GM23248 (cell line): ENCODE results near the gene RASSF8. TPM values are rescaled to one million over a fixed set of nuclear protein-coding genes. Genes with fewer than 3 reads are reported as not detected.
A peak's percentile ranks its signal among the peaks of the same experiment; 100 is the strongest.

ENCODE experiments used
- DNase-seq: peaks from one replicate; pipeline ENCODE4 v3.0.0-alpha.2; 2015
- H2AFZ ChIP-seq: fragments of 200-600 bp; sonication (generic); 2 replicates; pipeline ENCODE4 v1.6.1; 2016; ENCODE audit warnings: antibody characterized with exemption
- H3F3A ChIP-seq: fragments of 200-600 bp; sonication (generic); 2 replicates; pipeline ENCODE4 v1.6.1; 2016; ENCODE audit warnings: mild to moderate bottlenecking, antibody characterized with exemption, mixed run types; ENCODE audit not compliant: insufficient read depth
- H3K27ac ChIP-seq: fragments of 200-600 bp; sonication (generic); 2 replicates; pipeline ENCODE4 v1.5.1; 2016; ENCODE audit warnings: mild to moderate bottlenecking
- H3K27me3 ChIP-seq: fragments of 200-600 bp; sonication (generic); replicated peaks from 2 replicates; pipeline ENCODE4 v1.6.1; 2016; ENCODE audit warnings: mild to moderate bottlenecking; ENCODE audit not compliant: insufficient read depth
- H3K36me3 ChIP-seq: fragments of 200-600 bp; sonication (generic); 2 replicates; pipeline ENCODE4 v1.6.1; 2016; ENCODE audit warnings: low read depth, mild to moderate bottlenecking
- H3K4me1 ChIP-seq: fragments of 200-600 bp; sonication (generic); 2 replicates; pipeline ENCODE4 v1.6.1; 2016; ENCODE audit warnings: mild to moderate bottlenecking; ENCODE audit not compliant: insufficient read depth
- H3K4me2 ChIP-seq: fragments of 200-600 bp; sonication (generic); one replicate; pipeline ENCODE4 v1.6.1; 2016; ENCODE audit warnings: mild to moderate bottlenecking; ENCODE audit not compliant: unreplicated experiment
- H3K4me3 ChIP-seq: fragments of 200-600 bp; sonication (generic); 2 replicates; pipeline ENCODE4 v1.5.1; 2016; ENCODE audit warnings: mild to moderate bottlenecking
- H3K79me2 ChIP-seq: fragments of 200-600 bp; sonication (generic); 2 replicates; pipeline ENCODE4 v1.6.1; 2016; ENCODE audit warnings: mild to moderate bottlenecking; ENCODE audit not compliant: insufficient read depth
- H3K9ac ChIP-seq: fragments of 200-600 bp; sonication (generic); 2 replicates; pipeline ENCODE4 v1.6.1; 2016; ENCODE audit warnings: mild to moderate bottlenecking
- H3K9me2 ChIP-seq: fragments of 200-600 bp; sonication (generic); 2 replicates; pipeline ENCODE4 v1.6.1; 2016; ENCODE audit warnings: mixed run types, mild to moderate bottlenecking, moderate library complexity; ENCODE audit not compliant: insufficient read depth
- H3K9me3 ChIP-seq: fragments of 200-600 bp; sonication (generic); one replicate; pipeline ENCODE4 v1.6.1; 2017; ENCODE audit warnings: low read depth
- H4K20me1 ChIP-seq: fragments of 200-600 bp; sonication (generic); 2 replicates; pipeline ENCODE4 v1.6.0; 2016; ENCODE audit not compliant: insufficient read depth
- EZH2 ChIP-seq: fragments of 200-600 bp; sonication (generic); IDR thresholded peaks from 2 replicates; pipeline ENCODE4 v1.6.1; 2018; ENCODE audit warnings: antibody characterized with exemption, mild to moderate bottlenecking; ENCODE audit not compliant: insufficient read depth, poor library complexity, severe bottlenecking
- EZH2phosphoT487 ChIP-seq: fragments of 200-600 bp; sonication (generic); IDR thresholded peaks from 2 replicates; pipeline ENCODE4 v1.6.1; 2018; ENCODE audit warnings: antibody characterized with exemption, moderate library complexity, mild to moderate bottlenecking, low read depth; ENCODE audit not compliant: insufficient read depth
- WGBS, 2 experiments: methylation state at CpG; one replicate each; pipeline ENCODE4 v1.1.6; 2015 to 2017; ENCODE audit warnings: low lambda C conversion rate in 2 of 2, low coverage in 1 of 2; ENCODE audit errors: missing lambda C conversion rate in 2 of 2; 5-methylcytosine and 5-hydroxymethylcytosine counted together
- in situ Hi-C: fragments of 300-500 bp; cut with MboI; formaldehyde crosslinking; loops from 2 replicates; pipeline ENCODE4 v1.15.0; 2020
- polyA plus RNA-seq: library from polyadenylated mRNA; unstranded; fragments of >200 nt; fragmentation: Nextera tagmentation; extraction: Ambion mirVana; gene quantifications from 2 replicates; pipeline ENCODE4 v1.2.1, GENCODE V29; 2016
- total RNA-seq: library from RNA; depleted of rRNA; stranded (reverse); fragments of >200 nt; shearing (Covaris generic); gene quantifications from 2 replicates; pipeline ENCODE4 v1.2.3, GENCODE V29; 2014; rRNA removed

Gene RASSF8, protein sequence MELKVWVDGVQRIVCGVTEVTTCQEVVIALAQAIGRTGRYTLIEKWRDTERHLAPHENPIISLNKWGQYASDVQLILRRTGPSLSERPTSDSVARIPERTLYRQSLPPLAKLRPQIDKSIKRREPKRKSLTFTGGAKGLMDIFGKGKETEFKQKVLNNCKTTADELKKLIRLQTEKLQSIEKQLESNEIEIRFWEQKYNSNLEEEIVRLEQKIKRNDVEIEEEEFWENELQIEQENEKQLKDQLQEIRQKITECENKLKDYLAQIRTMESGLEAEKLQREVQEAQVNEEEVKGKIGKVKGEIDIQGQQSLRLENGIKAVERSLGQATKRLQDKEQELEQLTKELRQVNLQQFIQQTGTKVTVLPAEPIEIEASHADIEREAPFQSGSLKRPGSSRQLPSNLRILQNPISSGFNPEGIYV
- 80.1 and 108 TPM in 2 replicates for total RNA-seq
- 11.2 and 13.6 TPM in 2 replicates for polyA plus RNA-seq

GRCh38 chr12:25958428-25959070 is at the start of gene RASSF8:
Gene RASSF8, plus strand, starts transcription at chr12:25958682. Its CDS starts 96,662 bp downstream, at chr12:26055344.
- Histone ChIP-seq H3K9ac (peak within 1 kb of the TSS; percentile 99), H3K27ac (peak within 1 kb of the TSS; percentile 99), H3K36me3 (peaks cover 6% of the 10 kb centered on the region; the same call in 1 of the 2 replicates), H3K9me2 (no peaks in the 10 kb centered on the region), H3K9me3 (no peaks in the 10 kb centered on the region), H2AFZ (peak within 1 kb of the TSS; percentile 61), H3K79me2 (peaks cover 57% of the 10 kb centered on the region), H3K4me3 (peak within 1 kb of the TSS; percentile 96), H3K4me1 (peaks cover 37% of the 10 kb centered on the region), H4K20me1 (peaks cover 5% of the 10 kb centered on the region; the same call in 1 of the 2 replicates), H3F3A (peaks cover 50% of the 10 kb centered on the region), H3K4me2 (peak within 1 kb of the TSS; percentile 96), H3K27me3 (no peaks in the 10 kb centered on the region)
- TF ChIP-seq EZH2phosphoT487: no peak
- no peak for TF ChIP-seq EZH2
- in situ Hi-C loops: no loop called here
- peak; percentile 93 for DNase-seq
- 0 to 1% methylated on average over 12 to 46 of the region's 113 CpGs for WGBS, 2 experiments

- Histone ChIP-seq H3K9me2 (no peaks in the 10 kb centered on the region), H3K79me2 (no peaks in the 10 kb centered on the region), H3K4me2 (no peak overlapping the region), H3K27ac (no peak overlapping the region), H3K9ac (no peak overlapping the region), H2AFZ (no peak overlapping the region), H3F3A (no peaks in the 10 kb centered on the region), H3K27me3 (no peaks in the 10 kb centered on the region), H4K20me1 (no peaks in the 10 kb centered on the region), H3K4me1 (no peaks in the 10 kb centered on the region), H3K4me3 (no peak overlapping the region), H3K9me3 (no peaks in the 10 kb centered on the region), H3K36me3 (no peaks in the 10 kb centered on the region)
- in situ Hi-C loops: no loop called here
- DNase-seq: no peak
- no peak for TF ChIP-seq EZH2phosphoT487
- no peak for TF ChIP-seq EZH2
- 93 to 100% methylated on average over 2 of the region's 2 CpGs for WGBS, 2 experiments
Observed at GRCh38 chr12:25914551-25914950, 43.9 kb upstream of the RASSF8 start.

GRCh38 chr12:25924491-25925001 is 33.9 kb upstream of the RASSF8 start:
- H3K9ac ChIP-seq: no peak overlapping the region
- H3K9me3 ChIP-seq: no peaks in the 10 kb centered on the region
- H4K20me1 ChIP-seq: no peaks in the 10 kb centered on the region
- peak; percentile 43 for DNase-seq
- no peaks in the 10 kb centered on the region for H3K27me3 ChIP-seq
- in situ Hi-C loops: no loop called here
- no peaks in the 10 kb centered on the region for H3K36me3 ChIP-seq
- WGBS, 2 experiments: 64% methylated on average over 7 of the region's 7 CpGs
- H3K4me1 ChIP-seq: peaks cover 17% of the 10 kb centered on the region
- H3F3A ChIP-seq: peaks cover 5% of the 10 kb centered on the region; the same call in 1 of the 2 replicates
- TF ChIP-seq EZH2 (no peak), EZH2phosphoT487 (no peak)
- no peak overlapping the region for H3K27ac ChIP-seq
- H2AFZ ChIP-seq: no peak overlapping the region
- H3K9me2 ChIP-seq: no peaks in the 10 kb centered on the region
- no peaks in the 10 kb centered on the region for H3K79me2 ChIP-seq
- H3K4me2 ChIP-seq: no peak overlapping the region
- no peak overlapping the region for H3K4me3 ChIP-seq

DNA sequence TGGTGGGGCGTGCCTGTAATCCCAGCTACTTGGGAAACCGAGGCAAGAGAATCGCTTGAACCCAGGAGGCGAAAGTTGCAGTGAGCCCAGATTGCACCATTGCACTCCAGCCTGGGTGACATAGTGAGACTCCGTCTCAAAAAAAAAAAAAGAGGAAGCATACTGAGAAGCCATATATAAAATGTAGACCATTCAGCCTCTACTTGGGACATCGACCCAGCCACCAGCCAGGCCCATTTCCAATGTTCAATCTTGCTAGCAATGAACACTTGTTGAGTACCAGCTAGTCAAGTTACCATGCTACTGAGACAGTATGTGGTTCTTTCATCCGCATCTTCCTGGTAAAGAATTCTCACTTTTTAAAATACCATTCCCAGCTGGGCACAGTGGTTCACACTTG is 33.4 kb upstream of the RASSF8 start:
- H4K20me1 ChIP-seq: no peaks in the 10 kb centered on the region

More for the DNA sequence above, 33.4 kb upstream of the RASSF8 start:
- TF ChIP-seq EZH2phosphoT487 (no peak), EZH2 (no peak)
- DNase-seq: no peak
- Histone ChIP-seq H3K4me1 (peaks cover 18% of the 10 kb centered on the region), H2AFZ (no peak overlapping the region), H3K4me3 (no peak overlapping the region), H3K9me2 (no peaks in the 10 kb centered on the region), H3K36me3 (no peaks in the 10 kb centered on the region), H3K27me3 (no peaks in the 10 kb centered on the region), H3F3A (peaks cover 5% of the 10 kb centered on the region; the same call in 1 of the 2 replicates), H3K79me2 (no peaks in the 10 kb centered on the region), H3K9ac (no peak overlapping the region), H3K4me2 (no peak overlapping the region), H3K9me3 (no peaks in the 10 kb centered on the region), H3K27ac (no peak overlapping the region)
- 82 to 84% methylated on average over 7 of the region's 7 CpGs for WGBS, 2 experiments
- in situ Hi-C loops: no loop called here
